K562 (cell line): ENCODE data around the gene CRABP1. TPM values are rescaled to one million over a fixed set of nuclear protein-coding genes. Genes with fewer than 3 reads are reported as not detected.

Experiments
- ARHGAP35 ChIP-seq: fragments of 450-650 bp; IDR thresholded peaks from 2 replicates; pipeline ENCODE4 v1.6.1; 2018; ENCODE audit not compliant: partially characterized antibody
- BCL6 ChIP-seq: fragments of 250-450 bp; sonication (Bioruptor Pico); IDR thresholded peaks from 2 replicates; pipeline ENCODE4 v1.4.0; 2020
- BDP1 ChIP-seq: IDR thresholded peaks from 3 replicates; pipeline ENCODE4 v1.6.1; 2011; ENCODE audit not compliant: insufficient read length, insufficient read depth
- CC2D1A ChIP-seq: fragments of 450-650 bp; IDR thresholded peaks from 2 replicates; pipeline ENCODE4 v1.6.1; 2017; ENCODE audit warnings: mild to moderate bottlenecking
- CEBPG ChIP-seq, 3 experiments: fragments of 200-800 bp in 1 of 3; sonication (Bioruptor generic) in 1 of 3; sonication (generic) in 1 of 3; formaldehyde crosslinking in 1 of 3; IDR thresholded peaks in 2 of 3; conservative IDR thresholded peaks in 1 of 3; 2 replicates each; pipeline versions ENCODE4 v1.6.1 to v1.8.0; 2016 to 2022; ENCODE audit warnings: missing compliant biosample characterization in 2 of 3, missing genetic modification characterization in 2 of 3, mild to moderate bottlenecking in 1 of 3, missing genetic modification reagents in 1 of 3
- HNRNPLL ChIP-seq: fragments of 200-400 bp; formaldehyde crosslinking; IDR thresholded peaks from 2 replicates; pipeline ENCODE4 v1.6.1; 2017; ENCODE audit warnings: low read length, low read depth, mild to moderate bottlenecking; ENCODE audit not compliant: poor library complexity, severe bottlenecking
- IRF2 ChIP-seq: sonication (generic); formaldehyde crosslinking; IDR thresholded peaks from 2 replicates; pipeline ENCODE4 v1.8.1; 2022; ENCODE audit warnings: mild to moderate bottlenecking, missing genetic modification reagents
- MXI1 ChIP-seq: IDR thresholded peaks from 2 replicates; pipeline ENCODE4 v1.6.1; 2011; ENCODE audit warnings: low read depth, mild to moderate bottlenecking, improper control_type of control experiment, low read length
- PCBP2 ChIP-seq: fragments of 200-400 bp; formaldehyde crosslinking; IDR thresholded peaks from 2 replicates; pipeline ENCODE4 v1.6.1; 2018; ENCODE audit warnings: low read length, low read depth, mild to moderate bottlenecking, moderate library complexity; ENCODE audit not compliant: poor library complexity, severe bottlenecking
- PREB ChIP-seq: sonication (generic); formaldehyde crosslinking; IDR thresholded peaks from 2 replicates; pipeline ENCODE4 v1.8.1; 2023; ENCODE audit warnings: mild to moderate bottlenecking, missing genetic modification reagents
- ZFP36 ChIP-seq: fragments of 150-350 bp; IDR thresholded peaks from 2 replicates; pipeline ENCODE4 v1.6.1; 2018; ENCODE audit warnings: low read length, low read depth; ENCODE audit not compliant: partially characterized antibody
- ZNF551 ChIP-seq: fragments of 250-450 bp; sonication (Bioruptor Pico); IDR thresholded peaks from 2 replicates; pipeline ENCODE4 v1.5.0; 2021; ENCODE audit warnings: mild to moderate bottlenecking, moderate library complexity
- ZNF584 ChIP-seq: fragments of 200-800 bp; sonication (Bioruptor generic); IDR thresholded peaks from 2 replicates; pipeline ENCODE4 v1.6.1; 2016; ENCODE audit warnings: low read depth, mild to moderate bottlenecking, missing genetic modification characterization, missing compliant biosample characterization
- ZNF655 ChIP-seq: fragments of 250-450 bp; sonication (Bioruptor Pico); IDR thresholded peaks from 2 replicates; pipeline ENCODE4 v1.5.0; 2021
- ZNF785 ChIP-seq: fragments of 250-450 bp; sonication (Bioruptor Pico); IDR thresholded peaks from 2 replicates; pipeline ENCODE4 v1.4.0; 2020; ENCODE audit warnings: mild to moderate bottlenecking
- polyA plus RNA-seq, 8 experiments: library from polyadenylated mRNA; depleted of rRNA in 4 of 8; stranded (reverse) in 5 of 8; unstranded in 3 of 8; fragments of >200 nt; fragmentation: Nextera tagmentation in 2 of 8; fragmentation: Illumina TruSeq in 1 of 8; extraction: Ambion mirVana in 2 of 8; extraction: Trizol in 1 of 8; gene quantifications; 2 replicates each; pipeline versions ENCODE4 v1.2.1 to v1.2.3, GENCODE V29; 2011 to 2014; ENCODE audit warnings: inconsistent platforms in 1 of 8, missing spikeins in 1 of 8
- total RNA-seq, 7 experiments: library from RNA; depleted of rRNA in 6 of 7; stranded (reverse); fragments of >200 nt in 6 of 7; fragmentation: Illumina TruSeq in 2 of 7; extraction: Trizol in 2 of 7; gene quantifications; 2 replicates each; pipeline versions ENCODE4 v1.2.1 to v1.2.3, GENCODE V29; 2011 to 2021; ENCODE audit warnings: low replicate concordance in 1 of 7
- TF ChIP-seq, protein P1 (sequence below): sonication (generic); formaldehyde crosslinking; IDR thresholded peaks from 2 replicates; pipeline ENCODE4 v1.8.1; 2023; ENCODE audit warnings: missing genetic modification reagents, mild to moderate bottlenecking, borderline replicate concordance
- TF ChIP-seq, protein P2 (sequence below): sonication (generic); IDR thresholded peaks from 2 replicates; pipeline ENCODE4 v1.6.1; 2016

The CRABP1 gene
- total and polyA plus RNA-seq, 9 of the 15 experiments (the other 6 are each of a cell fraction or from before 2014, with no cell fraction given): 0.60 TPM; not detected in 8

- TF ChIP-seq ZNF551 (CRISPR knock-in tag) (no peak), BDP1 (no peak), ARHGAP35 (no peak), ZNF584 (CRISPR knock-in tag) (no peak), MXI1 (peak; percentile 58; the same call in 1 of the 2 replicates), ZFP36 (no peak), BCL6 (no peak), CEBPG (CRISPR knock-in tag; IDR thresholded peaks at IDR 0.05) (peak; percentile 54; the same call in 1 of the 2 replicates), CEBPG (tag; conservative IDR thresholded peaks at IDR 0.05 in 1 of 2, IDR thresholded peaks at IDR 0.05 in 1 of 2) (peak; percentile 77 to 81), HNRNPLL (peak; percentile 78), ZNF785 (CRISPR knock-in tag) (no peak), PCBP2 (no peak), IRF2 (CRISPR knock-in tag) (no peak), ZNF655 (no peak), PREB (CRISPR knock-in tag) (no peak), CC2D1A (no peak)
- TF ChIP-seq, protein P1, sequence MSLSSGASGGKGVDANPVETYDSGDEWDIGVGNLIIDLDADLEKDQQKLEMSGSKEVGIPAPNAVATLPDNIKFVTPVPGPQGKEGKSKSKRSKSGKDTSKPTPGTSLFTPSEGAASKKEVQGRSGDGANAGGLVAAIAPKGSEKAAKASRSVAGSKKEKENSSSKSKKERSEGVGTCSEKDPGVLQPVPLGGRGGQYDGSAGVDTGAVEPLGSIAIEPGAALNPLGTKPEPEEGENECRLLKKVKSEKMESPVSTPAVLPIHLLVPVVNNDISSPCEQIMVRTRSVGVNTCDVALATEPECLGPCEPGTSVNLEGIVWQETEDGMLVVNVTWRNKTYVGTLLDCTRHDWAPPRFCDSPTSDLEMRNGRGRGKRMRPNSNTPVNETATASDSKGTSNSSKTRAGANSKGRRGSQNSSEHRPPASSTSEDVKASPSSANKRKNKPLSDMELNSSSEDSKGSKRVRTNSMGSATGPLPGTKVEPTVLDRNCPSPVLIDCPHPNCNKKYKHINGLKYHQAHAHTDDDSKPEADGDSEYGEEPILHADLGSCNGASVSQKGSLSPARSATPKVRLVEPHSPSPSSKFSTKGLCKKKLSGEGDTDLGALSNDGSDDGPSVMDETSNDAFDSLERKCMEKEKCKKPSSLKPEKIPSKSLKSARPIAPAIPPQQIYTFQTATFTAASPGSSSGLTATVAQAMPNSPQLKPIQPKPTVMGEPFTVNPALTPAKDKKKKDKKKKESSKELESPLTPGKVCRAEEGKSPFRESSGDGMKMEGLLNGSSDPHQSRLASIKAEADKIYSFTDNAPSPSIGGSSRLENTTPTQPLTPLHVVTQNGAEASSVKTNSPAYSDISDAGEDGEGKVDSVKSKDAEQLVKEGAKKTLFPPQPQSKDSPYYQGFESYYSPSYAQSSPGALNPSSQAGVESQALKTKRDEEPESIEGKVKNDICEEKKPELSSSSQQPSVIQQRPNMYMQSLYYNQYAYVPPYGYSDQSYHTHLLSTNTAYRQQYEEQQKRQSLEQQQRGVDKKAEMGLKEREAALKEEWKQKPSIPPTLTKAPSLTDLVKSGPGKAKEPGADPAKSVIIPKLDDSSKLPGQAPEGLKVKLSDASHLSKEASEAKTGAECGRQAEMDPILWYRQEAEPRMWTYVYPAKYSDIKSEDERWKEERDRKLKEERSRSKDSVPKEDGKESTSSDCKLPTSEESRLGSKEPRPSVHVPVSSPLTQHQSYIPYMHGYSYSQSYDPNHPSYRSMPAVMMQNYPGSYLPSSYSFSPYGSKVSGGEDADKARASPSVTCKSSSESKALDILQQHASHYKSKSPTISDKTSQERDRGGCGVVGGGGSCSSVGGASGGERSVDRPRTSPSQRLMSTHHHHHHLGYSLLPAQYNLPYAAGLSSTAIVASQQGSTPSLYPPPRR (CRISPR knock-in tag): no peak
- TF ChIP-seq, protein P2, sequence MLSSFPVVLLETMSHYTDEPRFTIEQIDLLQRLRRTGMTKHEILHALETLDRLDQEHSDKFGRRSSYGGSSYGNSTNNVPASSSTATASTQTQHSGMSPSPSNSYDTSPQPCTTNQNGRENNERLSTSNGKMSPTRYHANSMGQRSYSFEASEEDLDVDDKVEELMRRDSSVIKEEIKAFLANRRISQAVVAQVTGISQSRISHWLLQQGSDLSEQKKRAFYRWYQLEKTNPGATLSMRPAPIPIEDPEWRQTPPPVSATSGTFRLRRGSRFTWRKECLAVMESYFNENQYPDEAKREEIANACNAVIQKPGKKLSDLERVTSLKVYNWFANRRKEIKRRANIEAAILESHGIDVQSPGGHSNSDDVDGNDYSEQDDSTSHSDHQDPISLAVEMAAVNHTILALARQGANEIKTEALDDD: no peak
Observed at GRCh38 chr15:78299101-78299930, 40.8 kb upstream of the CRABP1 start, which contains the start of gene SKIC8 (continued).
